ENCODE data around the gene RAX2. TPM values are rescaled to one million over a fixed set of nuclear protein-coding genes. Genes with fewer than 3 reads are reported as not detected.

Gene RAX2
- total and polyA plus RNA-seq, 2 of the 8 experiments (the other 6 are each of a cell fraction or from before 2014, with no cell fraction given) = 0.08 TPM; not detected in 1

DNA sequence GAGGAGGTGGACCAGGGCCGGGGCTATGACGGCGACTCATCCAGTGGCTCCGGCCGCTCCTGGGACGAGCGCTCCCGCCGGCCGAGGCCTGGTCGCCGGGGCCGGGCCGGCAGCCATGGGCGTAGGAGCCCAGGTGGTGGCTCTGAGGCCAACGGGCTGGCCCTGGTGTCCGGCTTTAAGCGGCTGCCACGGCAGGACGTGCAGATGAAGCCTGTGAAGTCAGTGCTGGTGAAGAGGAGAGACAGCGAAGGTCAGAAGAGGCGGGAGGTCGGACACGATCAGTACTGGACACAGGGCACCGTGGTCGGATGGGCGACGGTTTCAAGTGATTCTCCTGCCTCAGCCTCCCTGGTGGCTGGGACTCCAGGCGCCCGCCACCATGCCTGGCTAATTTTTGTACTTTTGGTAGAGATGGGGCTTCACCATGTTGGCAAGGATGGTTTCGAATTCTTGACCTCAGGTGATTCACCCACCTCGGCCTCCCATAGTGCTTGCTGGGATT lies 41.5 kb downstream of the RAX2 start:
- Histone ChIP-seq H3K4me3 (ENCODE audit: extremely low read depth in 1 of 4, insufficient read depth in 2 of 4, low read depth in 3 of 4, low read length in 4 of 4) (no peak overlapping the region), H3K27ac (ENCODE audit: low read depth, low read length) (no peak overlapping the region), H3K79me2 (ENCODE audit: control insufficient read depth in 1 of 2, insufficient read depth in 2 of 2, low read length in 2 of 2) (no peaks in the 10 kb centered on the region), H4K91ac (replicated peaks; ENCODE audit: insufficient read length, low read length) (no peak overlapping the region), H4K20me1 (replicated peaks in 1 of 2; ENCODE audit: control insufficient read depth in 1 of 2, insufficient read depth in 2 of 2, low read length in 2 of 2) (peaks cover 0 to under 1% of the 10 kb centered on the region in 2 experiments), H3K18ac (ENCODE audit: extremely low read depth, low read length) (no peak overlapping the region), H3K14ac (ENCODE audit: insufficient read length) (no peak overlapping the region), H2BK15ac (ENCODE audit: low read length) (no peak overlapping the region), H2AFZ (ENCODE audit: low read length) (no peak overlapping the region), H3K9me3 (ENCODE audit: insufficient read depth in 2 of 2, low read depth in 1 of 2, low read length in 1 of 2) (no peaks in the 10 kb centered on the region), H3K9ac (replicated peaks in 1 of 4; ENCODE audit: extremely low read depth in 1 of 4, low read depth in 3 of 4, low read length in 3 of 4) (no peak overlapping the region), H2AK5ac (ENCODE audit: low read depth, low read length) (no peak overlapping the region), H4K8ac (ENCODE audit: extremely low read depth, insufficient read depth, low read length) (no peak overlapping the region; the same call in none of the 2 replicates), H3K56ac (replicated peaks; ENCODE audit: insufficient read length, low read depth, low read length) (no peak overlapping the region), H2BK5ac (ENCODE audit: low read depth, low read length) (no peak overlapping the region), H4K5ac (ENCODE audit: insufficient read length, low read depth, low read length) (no peak overlapping the region), H3K4me1 (replicated peaks in 1 of 4; ENCODE audit: control insufficient read depth in 3 of 4, insufficient read depth in 4 of 4, low read length in 3 of 4) (peaks cover 0 to 6% (median 2%) of the 10 kb centered on the region in 4 experiments; a peak in 4 of 7 replicates), H2BK20ac (ENCODE audit: low read length) (no peak overlapping the region), H2BK120ac (replicated peaks; ENCODE audit: low read depth, low read length) (no peak overlapping the region), H2BK12ac (ENCODE audit: low read depth, low read length) (no peak overlapping the region), H3K4me2 (ENCODE audit: insufficient read depth in 1 of 2, low read depth in 2 of 2, low read length in 2 of 2) (no peak overlapping the region), H3K4ac (replicated peaks; ENCODE audit: insufficient read length, low read depth, low read length) (no peak overlapping the region), H3K23ac (ENCODE audit: insufficient read length) (no peak overlapping the region), H3K23me2 (ENCODE audit: low read depth, low read length) (no peaks in the 10 kb centered on the region), H3K79me1 (ENCODE audit: low read depth, low read length) (no peaks in the 10 kb centered on the region), H3K36me3 (ENCODE audit: control insufficient read depth in 2 of 4, insufficient read depth in 4 of 4, low read length in 3 of 4) (peaks cover 0 to 3% (median 1%) of the 10 kb centered on the region in 4 experiments; a peak in 5 of 8 replicates), H3K27me3 (replicated peaks in 1 of 4; ENCODE audit: control insufficient read depth in 3 of 4, extremely low read depth in 1 of 4, insufficient read depth in 3 of 4, low read length in 3 of 4) (no peaks in the 10 kb centered on the region)
- DNase-seq (ENCODE audit: low read depth in 1 of 2, low spot score in 2 of 2) (no peak), FAIRE-seq (no peak)
- CTCF ChIA-PET (ENCODE audit: partially characterized antibody) = interaction anchor here (0.8 to 2.7 kb wide), 4 partner anchors 10 to 28 kb away, joined by 3 to 14 read pairs (median 3); no protein-coding TSS in a partner anchor
- POLR2A ChIA-PET (ENCODE audit: partially characterized antibody) = no interaction called here
- 96% methylated on average over 32 of the region's 32 CpGs; no CpG with 5 or more reads in 1 of the 2 experiments for WGBS, 2 experiments (ENCODE audit: extremely low coverage in 1 of 2, insufficient coverage in 1 of 2, insufficient read length in 1 of 2, insufficient replicate concordance in 2 of 2, low coverage in 1 of 2, low lambda C conversion rate in 2 of 2, missing lambda C conversion rate in 1 of 2)
- TF ChIP-seq POU5F1 (IDR thresholded peaks at IDR 0.05; ENCODE audit: low read depth, low read length) (no peak), TBP (IDR thresholded peaks at IDR 0.05; ENCODE audit: low read depth, low read length) (no peak), GABPA (IDR thresholded peaks at IDR 0.05; ENCODE audit: borderline replicate concordance, insufficient read depth, low read length) (no peak), JUND (IDR thresholded peaks at IDR 0.05; ENCODE audit: low read length) (no peak), SRF (IDR thresholded peaks at IDR 0.05; ENCODE audit: low read depth, low read length) (no peak), RNF2 (IDR thresholded peaks at IDR 0.05; ENCODE audit: borderline replicate concordance, low read depth, low read length, missing control alignments, poor library complexity, severe bottlenecking) (no peak), JUN (IDR thresholded peaks at IDR 0.05; ENCODE audit: low read depth, low read length) (no peak)
- TF ChIP-seq, protein P1, sequence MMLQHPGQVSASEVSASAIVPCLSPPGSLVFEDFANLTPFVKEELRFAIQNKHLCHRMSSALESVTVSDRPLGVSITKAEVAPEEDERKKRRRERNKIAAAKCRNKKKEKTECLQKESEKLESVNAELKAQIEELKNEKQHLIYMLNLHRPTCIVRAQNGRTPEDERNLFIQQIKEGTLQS (IDR thresholded peaks at IDR 0.05; ENCODE audit: insufficient read depth, low read depth, low read length) = no peak
